Nephron progenitor cell (in vitro differentiated cells): ENCODE results near the gene TFG.

Experiments
- DNase-seq: peaks from one replicate; pipeline ENCODE4 v3.0.0; 2021
- H3K27ac Mint-ChIP-seq: 2 replicates; pipeline ENCODE4 v1.8.0; 2021; ENCODE audit warnings: mild to moderate bottlenecking, moderate library complexity, mixed read lengths
- H3K27me3 Mint-ChIP-seq: 2 replicates; pipeline ENCODE4 v1.8.0; 2021; ENCODE audit warnings: mild to moderate bottlenecking, low read depth, mixed read lengths; ENCODE audit not compliant: poor library complexity
- H3K36me3 Mint-ChIP-seq: 2 replicates; pipeline ENCODE4 v1.8.0; 2021; ENCODE audit warnings: low read depth, mixed read lengths
- H3K4me1 Mint-ChIP-seq: 2 replicates; pipeline ENCODE4 v1.8.0; 2021; ENCODE audit warnings: mixed read lengths
- H3K4me3 Mint-ChIP-seq: 2 replicates; pipeline ENCODE4 v1.8.0; 2021; ENCODE audit warnings: mild to moderate bottlenecking, moderate library complexity, mixed read lengths
- H3K9me3 Mint-ChIP-seq: 2 replicates; pipeline ENCODE4 v1.8.0; 2021; ENCODE audit warnings: mild to moderate bottlenecking, moderate library complexity, mixed read lengths
- CTCF ChIP-seq: fragments of 200-600 bp; sonication (generic); IDR thresholded peaks from 2 replicates; pipeline ENCODE4 v1.5.0; 2021; ENCODE audit warnings: antibody characterized with exemption

TFG gene

GRCh38 chr3:100681496-100681895 lies 27.8 kb upstream of the TFG start:
- no peaks in the 10 kb centered on the region for H3K36me3 Mint-ChIP-seq
- no peak for DNase-seq
- peaks cover 11% of the 10 kb centered on the region for H3K27me3 Mint-ChIP-seq
- H3K9me3 Mint-ChIP-seq, result no peaks in the 10 kb centered on the region
- TF ChIP-seq CTCF, result no peak
- H3K4me3 Mint-ChIP-seq, result no peak overlapping the region
- no peak overlapping the region for H3K27ac Mint-ChIP-seq
- H3K4me1 Mint-ChIP-seq, result no peaks in the 10 kb centered on the region

- DNase-seq, result no peak
- Mint-ChIP-seq H3K27me3 (peaks cover 5% of the 10 kb centered on the region), H3K36me3 (no peaks in the 10 kb centered on the region), H3K4me3 (no peak overlapping the region), H3K4me1 (no peaks in the 10 kb centered on the region), H3K27ac (no peak overlapping the region), H3K9me3 (no peaks in the 10 kb centered on the region)
- TF ChIP-seq CTCF, result no peak
Measured at GRCh38 chr3:100682056-100682853, 27.0 kb upstream of the TFG start.

DNA sequence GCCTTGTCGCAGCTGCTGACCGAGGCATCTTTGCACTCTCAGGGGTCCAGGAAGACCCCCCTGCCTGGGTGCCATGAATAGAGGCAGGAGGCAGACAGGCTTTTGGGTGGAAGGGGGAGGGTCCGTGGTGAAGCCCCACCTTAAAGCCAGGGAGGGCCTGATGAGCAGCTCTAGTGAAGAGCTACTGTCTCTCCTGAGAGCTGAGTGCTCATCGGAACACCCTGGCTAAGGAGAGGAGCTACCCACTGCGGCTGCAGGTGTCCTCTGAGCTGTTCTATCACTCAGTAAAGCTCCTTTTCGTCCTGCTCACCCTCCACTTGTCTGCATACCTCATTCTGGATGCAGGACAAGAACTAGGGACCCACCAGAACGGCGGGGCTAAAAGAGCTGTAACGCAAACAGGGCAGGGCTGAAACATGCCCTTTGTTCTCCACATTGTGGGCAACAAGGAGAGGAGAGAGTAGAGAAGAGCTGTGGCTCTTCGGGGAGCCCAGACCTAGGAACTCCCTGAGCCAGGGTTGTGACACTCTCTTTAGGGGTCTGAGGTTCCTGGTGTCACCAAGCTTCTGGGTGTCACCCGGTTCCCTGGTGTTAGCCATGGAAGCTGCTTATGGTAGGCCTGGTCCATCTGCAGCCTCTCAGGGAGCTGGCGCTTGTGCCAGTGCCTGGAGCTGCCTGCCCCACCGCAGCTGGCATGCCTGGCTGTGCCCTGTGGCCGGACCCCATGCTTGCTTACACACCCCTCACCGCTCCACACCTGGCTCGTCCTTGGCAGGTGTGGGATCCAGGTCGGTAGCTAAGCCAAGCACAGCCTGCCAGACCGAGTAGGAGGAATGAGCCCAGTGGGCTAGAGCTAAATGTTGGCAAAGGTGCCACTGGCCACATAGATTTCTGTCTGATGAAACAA lies 26.2 kb upstream of the TFG start:
- Mint-ChIP-seq H3K4me3 (no peak overlapping the region), H3K27me3 (peaks cover 8% of the 10 kb centered on the region), H3K4me1 (no peaks in the 10 kb centered on the region), H3K9me3 (no peaks in the 10 kb centered on the region), H3K36me3 (no peaks in the 10 kb centered on the region), H3K27ac (no peak overlapping the region)
- no peak for DNase-seq
- no peak for TF ChIP-seq CTCF

DNA sequence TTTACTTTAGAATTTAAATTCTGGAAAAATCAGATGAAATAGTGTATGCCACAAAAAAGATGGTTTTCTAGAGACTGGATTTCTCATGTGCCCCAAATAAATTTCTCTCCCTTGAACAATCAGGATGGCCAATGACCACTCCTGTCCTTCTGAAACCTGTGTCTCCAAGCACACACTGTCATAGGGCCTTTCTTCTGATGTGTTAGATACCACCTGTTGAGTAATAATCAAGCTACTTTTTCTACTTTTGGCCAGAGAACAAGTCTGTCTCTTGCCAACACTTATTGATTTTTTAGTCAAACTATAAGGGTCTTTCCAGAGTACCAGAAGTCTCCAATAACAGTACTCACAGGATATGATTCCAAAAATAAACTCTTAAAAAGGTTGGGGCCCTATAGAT lies 16.1 kb upstream of the TFG start:
- Mint-ChIP-seq H3K27me3 (peaks cover 20% of the 10 kb centered on the region), H3K4me1 (no peaks in the 10 kb centered on the region), H3K9me3 (peaks cover 15% of the 10 kb centered on the region), H3K36me3 (no peaks in the 10 kb centered on the region), H3K27ac (no peak overlapping the region), H3K4me3 (no peak overlapping the region)
- TF ChIP-seq CTCF, result no peak
- DNase-seq, result no peak

DNA sequence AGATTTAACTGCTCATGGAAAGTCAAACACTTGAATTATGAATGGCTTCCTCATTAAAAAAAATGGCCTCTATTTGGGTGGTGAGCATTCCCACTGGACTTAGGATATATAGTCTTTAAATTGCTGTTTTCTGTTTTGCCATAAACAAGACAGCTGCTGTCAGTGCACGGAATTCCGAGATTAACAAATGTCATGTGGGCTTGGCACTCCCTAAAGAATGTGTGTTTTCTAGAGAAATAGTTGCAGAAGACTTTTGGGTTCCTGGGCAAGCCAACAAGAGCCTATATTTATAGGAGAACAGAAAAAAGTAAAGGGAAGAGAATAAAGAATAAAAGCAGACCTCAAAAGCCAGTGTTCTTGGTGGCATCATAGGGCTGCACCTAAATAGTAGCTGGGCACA lies 13.6 kb upstream of the TFG start:
- no peak for DNase-seq
- Mint-ChIP-seq H3K9me3 (peaks cover 8% of the 10 kb centered on the region), H3K4me3 (no peak overlapping the region), H3K4me1 (no peaks in the 10 kb centered on the region), H3K27me3 (peaks cover 34% of the 10 kb centered on the region), H3K27ac (no peak overlapping the region), H3K36me3 (no peaks in the 10 kb centered on the region)
- TF ChIP-seq CTCF, result no peak
